ENCODE results near the gene CYREN. TPM values are rescaled to one million over a fixed set of nuclear protein-coding genes. Genes with fewer than 3 reads are reported as not detected.

Gene CYREN
- total and polyA plus RNA-seq, 2 donors from 2014 or later, result 39.4 to 89.3 TPM

GRCh38 chr7:135147341-135147898 lies 23.1 kb downstream of the CYREN start:
- Histone ChIP-seq H3K36me3 (ENCODE audit: control insufficient read depth in 2 of 3, insufficient read depth in 3 of 3, low read length in 3 of 3) (peaks cover 0 to 5% (median 0%) of the 10 kb centered on the region in 3 donors), H3K9me3 (ENCODE audit: control insufficient read depth in 2 of 3, insufficient read depth in 1 of 3, low read length in 3 of 3) (no peaks in the 10 kb centered on the region), H3K4me3 (ENCODE audit: low read length in 3 of 3) (peak overlapping the region; percentile 38 to 92 (median 85)), H3K27me3 (ENCODE audit: control insufficient read depth, insufficient read depth, low read length) (no peaks in the 10 kb centered on the region), H3K27ac (ENCODE audit: low read depth in 2 of 2, low read length in 2 of 2) (peak overlapping the region; percentile 94 to 95), H3K9ac (ENCODE audit: low read length in 3 of 3) (peak overlapping the region; percentile 17 to 94 (median 55)), H3K4me1 (ENCODE audit: control insufficient read depth in 2 of 3, insufficient read depth in 2 of 3, low read depth in 1 of 3, low read length in 3 of 3) (peaks cover 0 to 40% (median 15%) of the 10 kb centered on the region in 3 donors)
- no peak for TF ChIP-seq CTCF (IDR thresholded peaks at IDR 0.05; ENCODE audit: borderline replicate concordance, extremely low read depth, insufficient read depth)
- DNase-seq, result peak in 2 of 5 donors; percentile 51 to 68
- no peak for FAIRE-seq
- intact Hi-C loops (cut with DNase I), result no loop called here

DNA sequence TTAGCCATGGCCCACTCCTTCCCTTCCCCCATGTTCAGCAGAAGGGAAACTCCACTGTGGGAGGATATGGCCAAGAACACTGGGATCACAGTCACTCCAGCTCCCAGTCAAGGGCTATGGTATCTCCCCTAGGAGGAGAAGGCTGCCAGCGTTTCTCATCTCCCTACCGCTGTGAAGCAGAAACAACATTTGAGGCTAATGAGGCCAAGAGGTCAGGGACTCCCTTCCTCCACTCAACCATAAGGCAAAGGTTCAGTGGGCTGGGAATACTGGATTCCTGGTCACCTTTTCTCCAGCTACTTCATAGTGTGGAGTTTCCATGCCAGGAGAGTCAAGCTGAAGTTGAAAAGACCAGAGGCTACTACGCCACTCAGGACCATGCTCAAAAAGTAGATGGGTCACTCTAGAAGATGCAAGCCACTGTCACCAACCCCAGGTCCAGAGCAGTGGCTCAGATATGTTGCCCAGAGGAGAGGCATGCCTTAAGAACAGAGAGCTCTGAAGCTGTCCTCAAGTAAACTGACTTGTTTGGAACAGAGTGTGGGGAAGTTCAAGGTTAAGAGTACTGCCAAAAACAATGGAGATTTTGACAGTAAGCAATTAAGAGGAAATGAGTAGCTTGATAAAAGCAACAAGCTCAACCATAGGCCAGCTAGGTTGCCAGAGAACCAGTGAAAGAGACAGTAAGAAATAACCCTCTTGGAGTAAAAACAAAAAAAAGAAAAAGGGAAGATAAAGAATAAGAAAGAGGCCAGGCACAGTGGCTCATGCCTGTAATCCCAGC lies 26.4 kb downstream of the CYREN start:
- no peaks in the 10 kb centered on the region for H3K9me3 ChIP-seq (ENCODE audit: control insufficient read depth in 2 of 3, insufficient read depth in 1 of 3, low read length in 3 of 3)
- no peak overlapping the region for H3K9ac ChIP-seq (ENCODE audit: low read length in 3 of 3)
- no peak overlapping the region for H3K4me3 ChIP-seq (ENCODE audit: low read length in 3 of 3)
- H3K36me3 ChIP-seq (ENCODE audit: control insufficient read depth in 2 of 3, insufficient read depth in 3 of 3, low read length in 3 of 3), result no peaks in the 10 kb centered on the region
- FAIRE-seq, result no peak
- intact Hi-C loops (cut with DNase I), result no loop called here
- H3K4me1 ChIP-seq (ENCODE audit: control insufficient read depth in 2 of 3, insufficient read depth in 2 of 3, low read depth in 1 of 3, low read length in 3 of 3), result peaks cover 0 to 15% (median 3%) of the 10 kb centered on the region in 3 donors
- DNase-seq, result peak in 3 of 5 donors; percentile 48 to 66 (median 52)
- TF ChIP-seq CTCF (IDR thresholded peaks at IDR 0.05; ENCODE audit: borderline replicate concordance, extremely low read depth, insufficient read depth), result no peak
- peak overlapping the region in 1 of 2 donors; percentile 2 for H3K27ac ChIP-seq (ENCODE audit: low read depth in 2 of 2, low read length in 2 of 2)
- H3K27me3 ChIP-seq (ENCODE audit: control insufficient read depth, insufficient read depth, low read length), result no peaks in the 10 kb centered on the region

GRCh38 chr7:135129579-135129978 lies 40.9 kb downstream of the CYREN start:
- no peak for FAIRE-seq
- no peak for TF ChIP-seq CTCF (IDR thresholded peaks at IDR 0.05; ENCODE audit: borderline replicate concordance, extremely low read depth, insufficient read depth)

More at GRCh38 chr7:135129579-135129978, 40.9 kb downstream of the CYREN start:
- no peaks in the 10 kb centered on the region for H3K27me3 ChIP-seq (ENCODE audit: control insufficient read depth, insufficient read depth, low read length)
- peaks cover 0 to 4% (median 0%) of the 10 kb centered on the region in 3 donors for H3K9me3 ChIP-seq (ENCODE audit: control insufficient read depth in 2 of 3, insufficient read depth in 1 of 3, low read length in 3 of 3)
- no peaks in the 10 kb centered on the region for H3K36me3 ChIP-seq (ENCODE audit: control insufficient read depth in 2 of 3, insufficient read depth in 3 of 3, low read length in 3 of 3)
- intact Hi-C loops (cut with DNase I), result no loop called here
- H3K27ac ChIP-seq (ENCODE audit: low read depth in 2 of 2, low read length in 2 of 2), result no peak overlapping the region
- H3K9ac ChIP-seq (ENCODE audit: low read length in 3 of 3), result no peak overlapping the region
- H3K4me1 ChIP-seq (ENCODE audit: control insufficient read depth in 2 of 3, insufficient read depth in 2 of 3, low read depth in 1 of 3, low read length in 3 of 3), result no peaks in the 10 kb centered on the region
- no peak for DNase-seq
- no peak overlapping the region for H3K4me3 ChIP-seq (ENCODE audit: low read length in 3 of 3)

All from kidney (tissue), 14 donors.